Mammary epithelial cell (primary cell): ENCODE measurements around the gene OR8A1.

ENCODE experiments used
- CTCF ChIP-seq, 2 donors: IDR thresholded peaks in 1 of 2; conservative IDR thresholded peaks in 1 of 2; 2 replicates each; pipeline ENCODE4 v1.5.1; 2011 to 2012; ENCODE audit warnings: inconsistent platforms in 2 of 2, low read length in 2 of 2, mild to moderate bottlenecking in 2 of 2, control low read depth in 1 of 2, low read depth in 1 of 2; ENCODE audit not compliant: insufficient read depth in 1 of 2; ENCODE audit errors: extremely low read depth in 1 of 2
- EZH2 ChIP-seq: IDR thresholded peaks from 2 replicates; pipeline ENCODE4 v1.6.1; 2012; ENCODE audit warnings: low read length, inconsistent platforms, borderline replicate concordance

- TF ChIP-seq CTCF (conservative IDR thresholded peaks at IDR 0.05 in 1 of 2, IDR thresholded peaks at IDR 0.05 in 1 of 2; ENCODE audit: extremely low read depth in 1 of 2, insufficient read depth in 1 of 2, low read depth in 1 of 2, low read length in 2 of 2), result no peak
- no peak for TF ChIP-seq EZH2
These were observed 12.8 kb downstream of the OR8A1 start for GRCh38 chr11:124582565-124582964.
